C4-2B (cell line): ENCODE measurements around the gene CATSPERE.
"Not testable (repeated sequence)": the region's sequence is repeated elsewhere in the genome, so short reads cannot be mapped to it uniquely, and the experiment has no call there.

ENCODE experiments used
- H3K27ac ChIP-seq: fragments of 450-650 bp; 2 replicates; pipeline ENCODE4 v1.5.1; 2017
- CTCF ChIP-seq: fragments of 450-650 bp; conservative IDR thresholded peaks from 2 replicates; pipeline ENCODE4 v1.5.1; 2017; ENCODE audit warnings: mild to moderate bottlenecking
- ZFX ChIP-seq: fragments of 450-650 bp; IDR thresholded peaks from 2 replicates; pipeline ENCODE4 v1.6.1; 2017

The CATSPERE gene

GRCh38 chr1:244667797-244668196 lies 206.7 kb downstream of the CATSPERE start:
- no peak for TF ChIP-seq ZFX
- H3K27ac ChIP-seq: no peak overlapping the region

GRCh38 chr1:244672946-244673682 lies 212.0 kb downstream of the CATSPERE start:
- TF ChIP-seq ZFX (no peak), CTCF (no peak)
- H3K27ac ChIP-seq: no peak overlapping the region

GRCh38 chr1:244674446-244674845 lies 213.4 kb downstream of the CATSPERE start:
- no peak for TF ChIP-seq ZFX
- no peak for TF ChIP-seq CTCF
- H3K27ac ChIP-seq: no peak overlapping the region

GRCh38 chr1:244675167-244675566 lies 214.1 kb downstream of the CATSPERE start:
- TF ChIP-seq CTCF: no peak
- TF ChIP-seq ZFX: no peak
- no peak overlapping the region for H3K27ac ChIP-seq

GRCh38 chr1:244678697-244679096 lies 217.6 kb downstream of the CATSPERE start:
- TF ChIP-seq CTCF (no peak), ZFX (no peak)
- no peak overlapping the region for H3K27ac ChIP-seq

GRCh38 chr1:244680667-244681066 lies 219.6 kb downstream of the CATSPERE start:
- H3K27ac ChIP-seq: no peak overlapping the region
- no peak for TF ChIP-seq CTCF
- no peak for TF ChIP-seq ZFX

- H3K27ac ChIP-seq: not testable (repeated sequence)
Measured at GRCh38 chr1:244682087-244682486, 221.0 kb downstream of the CATSPERE start.
